A673 (cell line): Measurements from ENCODE around the gene AMIGO3.

Experiments
- EZH2 ChIP-seq: fragments of 200-600 bp; sonication (generic); IDR thresholded peaks from 2 replicates; pipeline ENCODE4 v1.6.1; 2017; ENCODE audit warnings: borderline replicate concordance, low read depth, mild to moderate bottlenecking, mixed read lengths, antibody characterized with exemption, low read length; ENCODE audit not compliant: poor library complexity, severe bottlenecking
- TF ChIP-seq, protein P1 (sequence below): fragments of 300-800, 200-600 bp; sonication (generic); conservative IDR thresholded peaks from 2 replicates; pipeline ENCODE4 v1.5.1; 2017; ENCODE audit warnings: low read depth, mild to moderate bottlenecking, antibody characterized with exemption, low read length, moderate library complexity, mixed read lengths

DNA sequence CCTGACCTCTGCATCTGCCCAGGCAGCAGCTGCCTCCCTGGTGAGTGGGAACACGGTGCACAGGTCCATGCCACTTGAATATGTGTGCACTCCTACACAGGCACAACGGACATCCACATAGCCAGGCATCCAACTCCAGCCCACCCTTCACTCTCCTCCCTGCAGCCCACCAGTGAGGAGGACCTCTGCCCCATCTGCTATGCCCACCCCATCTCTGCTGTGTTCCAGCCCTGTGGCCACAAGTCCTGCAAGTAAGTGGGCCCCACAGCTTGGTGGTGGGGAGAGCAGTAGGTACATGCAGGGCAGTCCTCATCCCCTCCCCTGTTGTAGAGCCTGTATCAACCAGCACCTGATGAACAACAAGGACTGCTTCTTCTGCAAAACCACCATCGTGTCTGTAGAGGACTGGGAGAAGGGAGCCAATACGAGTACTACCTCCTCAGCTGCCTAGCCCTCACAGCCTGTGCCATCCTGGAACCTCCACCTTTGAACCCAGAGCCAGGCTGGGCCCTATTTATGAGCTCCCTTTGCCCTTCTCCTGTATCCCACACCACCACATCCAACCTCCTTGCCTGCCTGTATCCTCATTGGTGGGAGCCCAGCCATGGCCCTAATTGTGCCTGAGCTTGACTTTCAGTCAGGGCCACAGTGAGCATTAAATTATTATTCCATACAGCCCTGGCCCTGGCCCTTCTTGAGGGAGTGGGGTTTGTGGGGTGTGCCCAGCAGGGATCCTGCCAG lies 1.5 kb upstream of the AMIGO3 start:
- TF ChIP-seq, protein P1, sequence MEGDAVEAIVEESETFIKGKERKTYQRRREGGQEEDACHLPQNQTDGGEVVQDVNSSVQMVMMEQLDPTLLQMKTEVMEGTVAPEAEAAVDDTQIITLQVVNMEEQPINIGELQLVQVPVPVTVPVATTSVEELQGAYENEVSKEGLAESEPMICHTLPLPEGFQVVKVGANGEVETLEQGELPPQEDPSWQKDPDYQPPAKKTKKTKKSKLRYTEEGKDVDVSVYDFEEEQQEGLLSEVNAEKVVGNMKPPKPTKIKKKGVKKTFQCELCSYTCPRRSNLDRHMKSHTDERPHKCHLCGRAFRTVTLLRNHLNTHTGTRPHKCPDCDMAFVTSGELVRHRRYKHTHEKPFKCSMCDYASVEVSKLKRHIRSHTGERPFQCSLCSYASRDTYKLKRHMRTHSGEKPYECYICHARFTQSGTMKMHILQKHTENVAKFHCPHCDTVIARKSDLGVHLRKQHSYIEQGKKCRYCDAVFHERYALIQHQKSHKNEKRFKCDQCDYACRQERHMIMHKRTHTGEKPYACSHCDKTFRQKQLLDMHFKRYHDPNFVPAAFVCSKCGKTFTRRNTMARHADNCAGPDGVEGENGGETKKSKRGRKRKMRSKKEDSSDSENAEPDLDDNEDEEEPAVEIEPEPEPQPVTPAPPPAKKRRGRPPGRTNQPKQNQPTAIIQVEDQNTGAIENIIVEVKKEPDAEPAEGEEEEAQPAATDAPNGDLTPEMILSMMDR = no peak
- no peak for TF ChIP-seq EZH2
